HG02610 (cell line): ENCODE results near the gene TEX264.
A peak's percentile ranks its signal among the peaks of the same experiment; 100 is the strongest.
"Not testable (repeated sequence)": the region's sequence is repeated elsewhere in the genome, so short reads cannot be mapped to it uniquely, and the experiment has no call there.

Experiments
- ATAC-seq: cut with Tn5 transposase; IDR thresholded peaks from one replicate; pipeline ENCODE4 v1.9.1; 2021; ENCODE audit warnings: mild to moderate bottlenecking, moderate library complexity; ENCODE audit not compliant: unreplicated experiment

The TEX264 gene, protein sequence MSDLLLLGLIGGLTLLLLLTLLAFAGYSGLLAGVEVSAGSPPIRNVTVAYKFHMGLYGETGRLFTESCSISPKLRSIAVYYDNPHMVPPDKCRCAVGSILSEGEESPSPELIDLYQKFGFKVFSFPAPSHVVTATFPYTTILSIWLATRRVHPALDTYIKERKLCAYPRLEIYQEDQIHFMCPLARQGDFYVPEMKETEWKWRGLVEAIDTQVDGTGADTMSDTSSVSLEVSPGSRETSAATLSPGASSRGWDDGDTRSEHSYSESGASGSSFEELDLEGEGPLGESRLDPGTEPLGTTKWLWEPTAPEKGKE

GRCh38 chr3:51670823-51671733 lies at the start of gene TEX264:
TSS of gene TEX264 (plus strand) at chr3:51671252. CDS start at chr3:51674305, 3,053 bp downstream.
- ATAC-seq: peak; percentile 82

GRCh38 chr3:51622413-51622812 lies 48.6 kb upstream of the TEX264 start:
- ATAC-seq: no peak

GRCh38 chr3:51622868-51623267 lies 48.2 kb upstream of the TEX264 start:
- ATAC-seq: no peak

DNA sequence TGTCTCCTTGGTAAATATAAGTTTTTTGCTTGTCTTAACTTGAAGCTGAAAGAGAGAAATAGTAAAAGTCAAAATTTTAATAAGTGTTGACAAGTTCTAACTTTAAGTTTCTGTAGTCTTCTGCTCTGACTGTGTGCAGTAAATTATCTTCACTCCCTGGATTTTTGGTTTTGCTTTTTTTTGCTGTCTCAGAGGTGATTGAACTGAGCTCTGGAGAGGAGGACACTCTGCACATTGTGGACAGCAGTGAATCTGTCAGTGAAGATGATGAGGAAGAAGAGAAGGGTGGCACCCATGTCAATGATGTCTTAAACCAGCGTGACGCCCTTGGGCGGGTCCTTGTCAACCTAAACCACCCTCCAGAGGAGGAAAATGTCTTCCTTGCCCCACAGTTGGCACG lies 40.5 kb upstream of the TEX264 start:
- no peak for ATAC-seq

DNA sequence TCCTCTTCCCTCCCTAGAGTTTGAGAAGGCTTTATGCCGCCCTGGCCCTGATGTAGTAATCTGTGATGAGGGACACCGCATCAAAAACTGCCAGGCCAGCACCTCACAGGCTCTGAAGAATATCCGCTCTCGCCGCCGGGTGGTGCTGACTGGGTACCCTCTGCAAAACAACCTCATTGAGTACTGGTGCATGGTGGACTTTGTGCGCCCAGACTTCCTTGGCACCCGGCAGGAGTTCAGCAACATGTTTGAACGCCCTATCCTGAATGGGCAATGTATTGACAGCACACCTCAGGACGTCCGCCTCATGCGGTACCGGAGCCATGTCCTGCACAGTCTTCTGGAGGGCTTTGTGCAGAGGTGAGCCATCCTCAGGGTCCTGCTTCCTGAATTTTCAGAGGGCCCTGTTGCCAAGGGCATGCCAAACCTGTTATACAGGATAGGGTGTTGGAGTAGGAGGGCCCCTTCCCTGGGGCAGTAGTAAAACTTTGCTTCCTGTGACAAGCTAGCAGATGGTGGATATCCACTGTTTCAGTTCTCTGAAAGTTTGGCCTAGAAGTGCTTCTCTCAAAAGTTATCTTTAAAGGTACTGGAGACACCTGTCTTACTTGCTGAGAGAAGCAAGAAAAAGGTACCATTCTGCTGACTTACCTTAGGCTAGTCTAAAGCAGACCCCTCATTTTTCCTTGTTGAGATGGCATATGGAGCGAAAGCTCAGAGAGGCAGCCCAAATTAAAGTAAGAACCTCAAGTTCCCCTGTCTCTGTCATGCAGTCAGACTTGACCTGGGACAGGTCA lies 33.7 kb upstream of the TEX264 start:
- ATAC-seq: no peak

- peak; percentile 58 for ATAC-seq
Observed at GRCh38 chr3:51637941-51638471, 33.0 kb upstream of the TEX264 start.

DNA sequence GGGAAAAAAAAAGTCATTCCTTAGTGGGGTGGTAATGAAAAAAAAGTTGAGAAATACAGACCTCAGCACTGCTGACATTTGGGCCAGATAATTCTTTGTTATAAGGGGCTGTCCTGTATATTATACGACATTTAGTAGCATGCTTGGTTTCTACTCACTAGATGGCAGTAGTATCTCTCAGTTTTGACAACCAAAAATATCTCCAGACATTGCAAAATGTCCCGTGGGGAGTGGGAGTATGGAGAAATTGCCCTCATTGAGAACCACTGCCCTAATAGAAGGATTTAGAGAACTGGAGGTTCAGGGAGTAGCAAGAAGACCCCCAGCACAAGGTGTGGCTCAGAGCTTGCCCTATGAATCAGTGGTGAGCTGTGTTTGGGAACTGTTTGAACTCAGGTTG lies 28.6 kb upstream of the TEX264 start:
- no peak for ATAC-seq

DNA sequence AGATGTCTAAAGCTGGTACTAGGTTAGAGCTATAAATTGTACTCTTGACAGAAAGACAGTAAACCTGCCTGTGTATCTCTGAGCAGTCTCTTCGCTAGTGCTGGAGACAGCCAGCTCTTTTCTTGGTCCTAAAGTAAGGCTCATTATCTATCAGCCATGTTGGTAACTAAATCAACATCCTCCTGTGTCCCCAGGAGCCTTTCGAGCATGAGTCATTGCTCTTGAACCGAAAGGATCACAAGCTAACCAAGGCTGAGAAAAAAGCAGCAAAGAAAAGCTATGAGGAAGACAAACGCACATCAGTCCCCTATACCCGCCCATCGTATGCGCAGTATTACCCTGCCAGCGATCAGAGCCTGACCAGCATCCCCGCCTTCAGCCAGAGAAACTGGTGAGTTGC lies 25.0 kb upstream of the TEX264 start:
- no peak for ATAC-seq

DNA sequence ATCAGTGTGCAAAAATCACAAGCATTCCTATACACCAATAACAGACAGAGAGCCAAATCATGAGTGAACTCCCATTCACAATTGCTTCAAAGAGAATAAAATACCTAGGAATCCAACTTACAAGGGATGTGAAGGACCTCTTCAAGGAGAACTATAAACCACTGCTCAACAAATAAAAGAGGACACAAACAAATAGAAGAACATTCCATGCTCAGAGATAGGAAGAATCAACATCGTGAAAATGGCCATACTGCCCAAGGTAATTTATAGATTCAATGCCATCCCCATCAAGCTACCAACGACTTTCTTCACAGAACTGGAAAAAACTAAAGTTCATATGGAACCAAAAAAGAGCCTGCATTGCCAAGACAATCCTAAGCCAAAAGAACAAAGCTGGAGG lies 18.9 kb upstream of the TEX264 start:
- ATAC-seq: not testable (repeated sequence)

DNA sequence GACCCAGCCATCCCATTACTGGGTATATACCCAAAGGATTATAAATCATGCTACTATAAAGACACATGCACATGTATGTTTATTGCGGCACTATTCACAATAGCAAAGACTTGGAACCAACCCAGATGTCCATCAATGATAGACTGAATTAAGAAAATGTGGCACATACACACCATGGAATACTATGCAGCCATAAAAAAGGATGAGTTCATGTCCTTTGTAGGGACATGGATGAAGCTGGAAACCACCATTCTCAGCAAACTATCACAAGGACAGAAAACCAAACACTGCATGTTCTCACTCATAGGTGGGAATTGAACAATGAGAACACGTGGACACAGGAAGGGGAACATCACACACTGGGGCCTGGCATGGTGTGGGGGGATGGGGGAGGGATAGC lies 17.6 kb upstream of the TEX264 start:
- ATAC-seq: not testable (repeated sequence)

- ATAC-seq: no peak
Observed at GRCh38 chr3:51657234-51657633, 13.8 kb upstream of the TEX264 start.

- no peak for ATAC-seq
Observed at GRCh38 chr3:51659942-51660341, 11.1 kb upstream of the TEX264 start.

GRCh38 chr3:51662456-51662855 lies 8.6 kb upstream of the TEX264 start:
- ATAC-seq: no peak

GRCh38 chr3:51668756-51669155 lies 2.3 kb upstream of the TEX264 start:
- no peak for ATAC-seq

GRCh38 chr3:51669241-51670052 lies 1.6 kb upstream of the TEX264 start:
- no peak for ATAC-seq

- no peak for ATAC-seq
Observed at GRCh38 chr3:51670053-51670822, 814 bp upstream of the TEX264 start.

GRCh38 chr3:51671734-51672475 lies 853 bp downstream of the TEX264 start:
- peak; percentile 32 for ATAC-seq

- ATAC-seq: no peak
Observed at GRCh38 chr3:51673181-51673801, 2.2 kb downstream of the TEX264 start.
